Esophagus (tissue), 2 donors: ENCODE results near the gene PHOSPHO1. TPM values are rescaled to one million over a fixed set of nuclear protein-coding genes. Genes with fewer than 3 reads are reported as not detected.

Experiments
- H3K27ac ChIP-seq, 2 donors: one replicate each; pipeline ENCODE4 v1.5.1; 2013; ENCODE audit warnings: low read depth in 2 of 2, mild to moderate bottlenecking in 2 of 2, inconsistent platforms in 1 of 2, low read length in 1 of 2, moderate library complexity in 1 of 2
- H3K27me3 ChIP-seq, 2 donors: one replicate each; pipeline ENCODE4 v1.6.1; 2013; ENCODE audit warnings: low read length in 2 of 2, control low read depth in 1 of 2, mild to moderate bottlenecking in 1 of 2; ENCODE audit not compliant: insufficient read depth in 2 of 2, control insufficient read depth in 1 of 2
- H3K36me3 ChIP-seq, 2 donors: one replicate each; pipeline ENCODE4 v1.6.1; 2013; ENCODE audit warnings: low read length in 1 of 2; ENCODE audit not compliant: control insufficient read depth in 2 of 2, insufficient read depth in 2 of 2
- H3K4me1 ChIP-seq, 2 donors: one replicate each; pipeline ENCODE4 v1.6.1; 2013; ENCODE audit warnings: low read length in 1 of 2; ENCODE audit not compliant: control insufficient read depth in 2 of 2, insufficient read depth in 2 of 2
- H3K4me3 ChIP-seq, 2 donors: one replicate each; pipeline ENCODE4 v1.5.1; 2013; ENCODE audit warnings: low read length in 2 of 2, mild to moderate bottlenecking in 2 of 2, low read depth in 1 of 2, moderate library complexity in 1 of 2
- H3K9me3 ChIP-seq, 2 donors: one replicate each; pipeline ENCODE4 v1.6.1; 2013; ENCODE audit warnings: mild to moderate bottlenecking in 2 of 2, low read depth in 1 of 2, low read length in 1 of 2, moderate library complexity in 1 of 2; ENCODE audit not compliant: control insufficient read depth in 2 of 2, insufficient read depth in 1 of 2
- WGBS, 2 donors: extraction: QIAGEN DNeasy Blood & Tissue Kit; methylation state at CpG; one replicate each; pipeline ENCODE4 v1.1.7; 2013; 5-methylcytosine and 5-hydroxymethylcytosine counted together
- polyA plus RNA-seq, 2 donors: library from polyadenylated mRNA; stranded (reverse); fragments of 200-250 nt; gene quantifications; one replicate each; pipeline ENCODE4 v1.2.3, GENCODE V29; 2013
- donor health status: healthy with polysubstance abuse.
- donor health status: Bipolar disorder and iron deficiency.

The PHOSPHO1 gene
- polyA plus RNA-seq, 2 donors = 0.05 to 0.06 TPM

- Histone ChIP-seq H3K4me3 (no peak overlapping the region), H3K27me3 (peaks cover 0 to 4% of the 10 kb centered on the region in 2 donors)
- 67 to 73% methylated on average over 7 of the region's 7 CpGs for WGBS, 2 donors
Observed at GRCh38 chr17:49231563-49231894, 942 bp upstream of the PHOSPHO1 start.

DNA sequence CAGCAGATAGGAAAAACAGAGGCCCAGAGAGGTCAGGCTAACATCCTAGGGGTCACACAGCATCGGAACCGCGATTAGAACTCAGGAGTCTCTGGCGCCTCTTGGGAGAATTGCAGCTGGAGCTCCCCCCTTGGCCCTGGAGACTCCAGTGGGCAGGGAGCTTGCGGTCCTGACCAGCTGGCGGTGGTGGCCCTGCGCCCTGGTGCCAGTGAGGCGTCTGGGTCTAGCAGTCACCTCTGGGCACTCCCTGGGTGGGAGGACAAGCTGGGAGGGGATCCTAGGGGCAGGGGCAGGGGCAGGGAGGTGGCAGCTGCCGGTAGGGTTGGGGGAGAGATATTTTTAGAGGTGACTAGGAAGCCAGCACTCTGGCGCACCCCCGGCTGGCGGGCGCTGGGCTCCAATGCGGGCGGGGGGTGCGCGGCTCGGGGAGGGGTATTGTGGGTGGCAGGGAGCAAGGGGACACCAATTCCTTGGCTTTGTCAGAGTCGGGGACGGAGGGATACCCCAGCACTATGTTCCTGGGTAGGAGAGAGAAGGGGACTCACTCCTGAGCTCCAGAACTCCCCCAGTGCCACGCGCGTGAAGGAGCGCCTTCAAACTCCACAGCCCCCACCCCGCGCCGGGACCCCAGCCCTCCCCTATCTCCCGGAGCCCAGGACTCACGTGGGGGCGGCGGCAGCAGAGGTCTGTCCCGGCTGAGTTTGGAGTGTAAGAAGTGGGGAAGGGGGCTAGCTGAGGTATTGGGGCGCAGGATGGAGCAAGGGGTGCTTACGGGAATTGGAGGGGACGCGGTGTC lies 584 bp downstream of the PHOSPHO1 start:
- WGBS, 2 donors = 7 to 10% methylated on average over 36 of the region's 36 CpGs
- no peaks in the 10 kb centered on the region for H3K9me3 ChIP-seq
- peak overlapping the region; percentile 45 to 53 for H3K4me3 ChIP-seq
- no peaks in the 10 kb centered on the region for H3K36me3 ChIP-seq
- H3K27ac ChIP-seq = no peak overlapping the region
- H3K27me3 ChIP-seq = peaks cover 4 to 8% of the 10 kb centered on the region in 2 donors
- peaks cover 0 to 3% of the 10 kb centered on the region in 2 donors for H3K4me1 ChIP-seq

More at GRCh38 chr17:49231563-49231894, 942 bp upstream of the PHOSPHO1 start:
- no peaks in the 10 kb centered on the region for H3K36me3 ChIP-seq
- H3K4me1 ChIP-seq = peaks cover 0 to 3% of the 10 kb centered on the region in 2 donors
- no peaks in the 10 kb centered on the region for H3K9me3 ChIP-seq
- H3K27ac ChIP-seq = no peak overlapping the region

DNA sequence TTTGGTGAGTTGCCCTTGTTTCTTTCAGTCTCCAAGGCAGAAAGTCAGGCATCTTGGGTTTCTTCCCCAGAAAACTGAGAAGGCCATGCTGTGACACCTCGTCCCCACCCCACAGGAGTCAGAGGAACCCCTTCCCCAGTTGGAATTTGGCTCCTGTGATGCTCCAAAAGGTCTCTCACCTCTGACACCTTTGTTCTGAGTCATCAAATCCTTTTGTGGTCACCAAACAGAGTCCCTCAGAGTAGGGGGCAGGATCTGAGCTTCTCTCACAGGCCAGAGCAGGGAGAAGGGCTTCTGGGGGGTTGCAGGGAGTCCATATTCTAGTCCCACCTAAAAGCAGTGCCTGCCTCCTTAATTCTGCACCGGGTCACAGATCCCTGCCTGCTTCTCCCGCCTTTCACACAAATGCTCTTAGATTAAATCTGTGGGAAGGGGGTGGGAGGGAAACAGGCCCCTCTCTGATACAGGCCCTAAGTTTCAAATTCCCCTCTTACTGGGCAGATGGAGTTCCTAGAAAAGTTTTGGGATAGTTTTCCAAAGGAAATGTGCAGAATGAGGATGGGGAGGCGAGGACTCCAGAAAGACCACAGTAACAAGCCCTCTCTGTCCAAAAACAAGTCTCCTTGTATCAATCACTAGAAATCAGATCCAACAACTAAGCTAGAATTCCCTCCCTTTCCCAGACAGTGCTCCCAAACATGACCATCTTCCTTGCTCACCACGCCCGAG lies 1.3 kb downstream of the PHOSPHO1 start:
- Histone ChIP-seq H3K27me3 (peaks cover 4 to 11% of the 10 kb centered on the region in 2 donors), H3K4me1 (peaks cover 6% of the 10 kb centered on the region in 2 donors), H3K9me3 (no peaks in the 10 kb centered on the region), H3K4me3 (no peak overlapping the region), H3K36me3 (no peaks in the 10 kb centered on the region), H3K27ac (no peak overlapping the region)
- 64 to 69% methylated on average over 6 of the region's 6 CpGs for WGBS, 2 donors

GRCh38 chr17:49227436-49228261 lies 2.9 kb downstream of the PHOSPHO1 start:
- Histone ChIP-seq H3K36me3 (no peaks in the 10 kb centered on the region), H3K27ac (no peak overlapping the region), H3K9me3 (no peaks in the 10 kb centered on the region), H3K4me1 (peaks cover 8 to 10% of the 10 kb centered on the region in 2 donors), H3K4me3 (no peak overlapping the region), H3K27me3 (peaks cover 4 to 14% of the 10 kb centered on the region in 2 donors)
- 19 to 20% methylated on average over 5 of the region's 5 CpGs for WGBS, 2 donors

DNA sequence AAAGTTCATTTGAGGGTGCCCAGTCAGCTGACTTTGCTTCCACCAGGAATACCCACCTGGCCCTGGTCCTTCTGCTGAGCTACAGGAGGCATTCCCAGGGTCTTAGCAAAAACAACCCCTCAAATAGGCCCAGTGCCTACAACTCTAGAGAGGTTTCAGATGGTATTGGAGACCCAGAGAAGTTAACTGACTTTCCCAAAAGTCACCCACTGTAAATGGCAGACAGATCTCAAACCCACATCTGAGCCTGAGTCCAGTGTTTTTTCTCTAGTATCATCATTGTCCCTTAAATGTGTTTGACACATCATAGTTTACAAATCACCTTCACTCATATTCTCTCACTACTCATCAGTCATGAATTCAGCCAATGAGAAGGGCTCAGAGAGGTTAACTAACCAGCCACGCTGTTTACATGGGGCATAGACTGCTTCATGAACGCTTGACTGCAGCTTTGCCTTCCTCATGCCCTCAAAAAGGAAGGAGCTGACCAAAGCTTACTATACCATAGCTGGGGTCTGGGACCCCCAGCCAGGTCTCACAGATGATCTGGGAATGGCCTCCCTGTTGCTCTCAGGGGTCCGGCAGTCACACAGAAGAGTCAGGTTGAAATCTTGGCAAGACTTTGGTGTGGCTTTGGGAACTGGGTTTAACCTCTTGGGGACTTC lies 3.7 kb downstream of the PHOSPHO1 start:
- Histone ChIP-seq H3K4me1 (peaks cover 8 to 10% of the 10 kb centered on the region in 2 donors), H3K9me3 (no peaks in the 10 kb centered on the region), H3K27me3 (peaks cover 4 to 14% of the 10 kb centered on the region in 2 donors), H3K4me3 (no peak overlapping the region), H3K36me3 (no peaks in the 10 kb centered on the region), H3K27ac (no peak overlapping the region)
- 64 to 89% methylated on average over 3 of the region's 3 CpGs for WGBS, 2 donors

- Histone ChIP-seq H3K4me1 (peaks cover 8 to 10% of the 10 kb centered on the region in 2 donors), H3K27me3 (peaks cover 4 to 13% of the 10 kb centered on the region in 2 donors), H3K4me3 (no peak overlapping the region), H3K27ac (no peak overlapping the region), H3K9me3 (no peaks in the 10 kb centered on the region), H3K36me3 (no peaks in the 10 kb centered on the region)
- WGBS, 2 donors = 80 to 82% methylated on average over 8 of the region's 8 CpGs
Observed at GRCh38 chr17:49225554-49226236, 4.9 kb downstream of the PHOSPHO1 start.

DNA sequence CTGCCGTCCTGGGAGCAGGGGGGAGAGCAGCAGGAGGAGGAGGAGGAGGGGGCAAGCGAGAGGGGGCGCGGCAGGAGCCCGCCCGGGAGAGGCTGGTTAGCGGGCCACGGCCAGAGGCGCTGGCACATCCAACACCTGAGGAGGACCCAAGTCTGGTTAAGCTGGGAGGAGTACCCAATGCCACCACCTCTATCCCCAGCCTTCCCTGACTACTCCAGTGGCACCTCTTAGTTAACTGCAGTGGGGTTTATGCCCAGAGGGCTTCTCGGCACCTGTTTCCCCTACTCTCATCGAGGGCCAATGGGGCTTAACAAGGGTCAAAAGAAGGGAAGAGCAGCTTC lies 5.6 kb downstream of the PHOSPHO1 start:
- Histone ChIP-seq H3K4me3 (no peak overlapping the region), H3K36me3 (no peaks in the 10 kb centered on the region), H3K9me3 (no peaks in the 10 kb centered on the region), H3K4me1 (peaks cover 5 to 10% of the 10 kb centered on the region in 2 donors), H3K27ac (no peak overlapping the region), H3K27me3 (peaks cover 4 to 12% of the 10 kb centered on the region in 2 donors)
- 27 to 32% methylated on average over 11 of the region's 11 CpGs for WGBS, 2 donors

- peak overlapping the region; percentile 9 to 14 for H3K4me3 ChIP-seq
- no peaks in the 10 kb centered on the region for H3K36me3 ChIP-seq
- peaks cover 4 to 9% of the 10 kb centered on the region in 2 donors for H3K27me3 ChIP-seq
- no peak overlapping the region for H3K27ac ChIP-seq
- no peaks in the 10 kb centered on the region for H3K9me3 ChIP-seq
- WGBS, 2 donors = 1 to 4% methylated on average over 94 to 95 of the region's 95 CpGs
- peaks cover 5 to 10% of the 10 kb centered on the region in 2 donors for H3K4me1 ChIP-seq
Observed at GRCh38 chr17:49224198-49224996, 6.2 kb downstream of the PHOSPHO1 start.
